CD4-positive, alpha-beta T cell treated with Interleukin-4 for 1 hour (primary cell): Measurements from ENCODE around the gene SNAP47.

Source experiments
- DNase-seq, 2 donors: peaks; one replicate each; pipeline ENCODE4 v3.0.0-alpha.2; 2020 to 2022

Gene SNAP47

GRCh38 chr1:227785805-227786671 lies 50.8 kb downstream of the SNAP47 start:
- DNase-seq, result no peak

GRCh38 chr1:227786673-227787512 lies 51.7 kb downstream of the SNAP47 start:
- no peak for DNase-seq

GRCh38 chr1:227787513-227788270 lies 52.5 kb downstream of the SNAP47 start:
- DNase-seq, result peak; percentile 97

GRCh38 chr1:227788271-227789083 lies 53.2 kb downstream of the SNAP47 start:
- DNase-seq, result no peak

- DNase-seq, result no peak
These were observed 54.1 kb downstream of the SNAP47 start for GRCh38 chr1:227789084-227790033.

- DNase-seq, result no peak
These were observed 54.8 kb downstream of the SNAP47 start for GRCh38 chr1:227790034-227790400.

- DNase-seq, result no peak
These were observed 55.6 kb downstream of the SNAP47 start for GRCh38 chr1:227790868-227791267.

GRCh38 chr1:227791425-227792143 lies 56.3 kb downstream of the SNAP47 start:
- no peak for DNase-seq

GRCh38 chr1:227792216-227793078 lies 57.2 kb downstream of the SNAP47 start:
- no peak for DNase-seq

- DNase-seq, result no peak
These were observed 58.1 kb downstream of the SNAP47 start for GRCh38 chr1:227793079-227793947.

GRCh38 chr1:227793948-227794816 lies 58.9 kb downstream of the SNAP47 start:
- DNase-seq, result no peak

- no peak for DNase-seq
These were observed 59.6 kb downstream of the SNAP47 start for GRCh38 chr1:227794817-227795192.

- DNase-seq, result no peak
These were observed 60.5 kb downstream of the SNAP47 start for GRCh38 chr1:227795732-227796131.

GRCh38 chr1:227796359-227796915 lies 61.2 kb downstream of the SNAP47 start:
- no peak for DNase-seq

GRCh38 chr1:227797144-227797543 lies 61.9 kb downstream of the SNAP47 start:
- DNase-seq, result no peak

GRCh38 chr1:227797625-227798024 lies 62.4 kb downstream of the SNAP47 start:
- no peak for DNase-seq
